ENCODE measurements around the gene PROX1.

GRCh38 chr1:213956295-213956770 is 31.4 kb upstream of the PROX1 start:
- TF ChIP-seq CTCF (IDR thresholded peaks at IDR 0.05) = no peak
- no peak for TF ChIP-seq POLR2A (IDR thresholded peaks at IDR 0.05)

Measured in esophagus squamous epithelium (tissue), 4 donors.